ENCODE data around the gene STS.

DNA sequence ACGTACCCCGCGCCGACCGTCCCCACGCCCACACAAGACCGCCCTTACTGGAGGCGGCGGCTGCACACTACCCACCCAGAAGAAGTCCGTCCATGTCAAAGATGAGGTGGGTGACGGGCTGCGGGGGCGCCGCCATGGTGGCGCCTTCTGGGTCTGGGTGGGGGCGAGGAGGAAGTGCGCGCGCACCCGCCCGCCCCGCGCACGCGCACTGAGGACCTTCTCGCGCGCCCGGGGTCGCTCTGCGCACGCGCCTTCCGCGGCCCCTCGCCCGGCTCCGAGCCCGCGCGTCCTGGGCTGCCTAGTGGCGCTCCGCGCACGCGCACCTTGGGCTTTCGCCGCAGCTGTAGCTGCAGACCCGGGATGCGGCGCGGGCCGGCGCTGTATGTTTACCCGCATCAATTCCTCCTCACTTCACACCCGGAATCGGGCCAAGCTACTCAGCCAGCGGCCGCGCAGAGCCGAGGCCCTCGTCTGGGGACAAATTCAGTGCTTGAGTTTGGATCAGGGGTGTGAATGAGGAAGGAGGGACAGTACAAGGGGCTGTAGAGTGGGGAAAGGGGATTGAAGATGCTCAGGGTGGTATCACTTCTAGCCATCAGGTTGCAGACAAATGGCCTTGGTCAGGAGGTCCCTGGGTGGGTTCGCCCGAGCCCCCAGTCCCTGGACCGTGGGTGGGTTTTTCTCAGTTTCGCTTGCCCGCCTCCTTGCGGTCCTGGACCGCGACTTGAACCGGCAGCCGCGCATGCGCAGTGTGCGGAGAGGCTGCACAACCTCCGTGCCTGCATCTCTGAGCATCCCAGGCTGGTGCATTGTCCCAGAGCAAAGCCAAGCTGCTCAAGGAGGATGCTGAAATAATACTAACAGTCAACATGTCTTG, 704 bp downstream of the STS start, which contains the start of gene PUDP:
- TF ChIP-seq EGR1 (IDR thresholded peaks at IDR 0.05; ENCODE audit: borderline replicate concordance in 1 of 2, low read depth in 2 of 2, low read length in 2 of 2) (peak in 1 of 2 experiments; percentile 91; a peak in 2 of 3 replicates), CREM (IDR thresholded peaks at IDR 0.05; ENCODE audit: low read depth) (peak; percentile 43; the same call in 1 of the 2 replicates), YY1 (IDR thresholded peaks at IDR 0.05; ENCODE audit: low read depth, low read length) (peak; percentile 94), POLR2A (IDR thresholded peaks at IDR 0.05; ENCODE audit: low read depth, low read length) (peak; percentile 78), FOXK2 (IDR thresholded peaks at IDR 0.05) (no peak), DPF2 (IDR thresholded peaks at IDR 0.05) (peak; percentile 78), NRF1 (conservative IDR thresholded peaks at IDR 0.05; ENCODE audit: low read depth, low read length) (peak; percentile 95), EZH2 (IDR thresholded peaks at IDR 0.05; ENCODE audit: borderline replicate concordance, control insufficient read depth, low read depth, low read length) (no peak), FOS (IDR thresholded peaks at IDR 0.05; ENCODE audit: borderline replicate concordance, extremely low read depth, insufficient read length) (no peak)
- TF ChIP-seq, protein P1, sequence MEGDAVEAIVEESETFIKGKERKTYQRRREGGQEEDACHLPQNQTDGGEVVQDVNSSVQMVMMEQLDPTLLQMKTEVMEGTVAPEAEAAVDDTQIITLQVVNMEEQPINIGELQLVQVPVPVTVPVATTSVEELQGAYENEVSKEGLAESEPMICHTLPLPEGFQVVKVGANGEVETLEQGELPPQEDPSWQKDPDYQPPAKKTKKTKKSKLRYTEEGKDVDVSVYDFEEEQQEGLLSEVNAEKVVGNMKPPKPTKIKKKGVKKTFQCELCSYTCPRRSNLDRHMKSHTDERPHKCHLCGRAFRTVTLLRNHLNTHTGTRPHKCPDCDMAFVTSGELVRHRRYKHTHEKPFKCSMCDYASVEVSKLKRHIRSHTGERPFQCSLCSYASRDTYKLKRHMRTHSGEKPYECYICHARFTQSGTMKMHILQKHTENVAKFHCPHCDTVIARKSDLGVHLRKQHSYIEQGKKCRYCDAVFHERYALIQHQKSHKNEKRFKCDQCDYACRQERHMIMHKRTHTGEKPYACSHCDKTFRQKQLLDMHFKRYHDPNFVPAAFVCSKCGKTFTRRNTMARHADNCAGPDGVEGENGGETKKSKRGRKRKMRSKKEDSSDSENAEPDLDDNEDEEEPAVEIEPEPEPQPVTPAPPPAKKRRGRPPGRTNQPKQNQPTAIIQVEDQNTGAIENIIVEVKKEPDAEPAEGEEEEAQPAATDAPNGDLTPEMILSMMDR (IDR thresholded peaks at IDR 0.05 in 2 of 3, conservative IDR thresholded peaks at IDR 0.05 in 1 of 3; ENCODE audit: control insufficient read depth in 2 of 3, extremely low read depth in 1 of 3, insufficient read depth in 1 of 3, low read depth in 3 of 3, low read length in 3 of 3), result peak in 2 of 3 experiments; percentile 25; a peak in 3 of 6 replicates
- TF ChIP-seq, protein P2, sequence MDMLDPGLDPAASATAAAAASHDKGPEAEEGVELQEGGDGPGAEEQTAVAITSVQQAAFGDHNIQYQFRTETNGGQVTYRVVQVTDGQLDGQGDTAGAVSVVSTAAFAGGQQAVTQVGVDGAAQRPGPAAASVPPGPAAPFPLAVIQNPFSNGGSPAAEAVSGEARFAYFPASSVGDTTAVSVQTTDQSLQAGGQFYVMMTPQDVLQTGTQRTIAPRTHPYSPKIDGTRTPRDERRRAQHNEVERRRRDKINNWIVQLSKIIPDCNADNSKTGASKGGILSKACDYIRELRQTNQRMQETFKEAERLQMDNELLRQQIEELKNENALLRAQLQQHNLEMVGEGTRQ (IDR thresholded peaks at IDR 0.05; ENCODE audit: borderline replicate concordance, low read depth, low read length), result no peak
- TF ChIP-seq, protein P3, sequence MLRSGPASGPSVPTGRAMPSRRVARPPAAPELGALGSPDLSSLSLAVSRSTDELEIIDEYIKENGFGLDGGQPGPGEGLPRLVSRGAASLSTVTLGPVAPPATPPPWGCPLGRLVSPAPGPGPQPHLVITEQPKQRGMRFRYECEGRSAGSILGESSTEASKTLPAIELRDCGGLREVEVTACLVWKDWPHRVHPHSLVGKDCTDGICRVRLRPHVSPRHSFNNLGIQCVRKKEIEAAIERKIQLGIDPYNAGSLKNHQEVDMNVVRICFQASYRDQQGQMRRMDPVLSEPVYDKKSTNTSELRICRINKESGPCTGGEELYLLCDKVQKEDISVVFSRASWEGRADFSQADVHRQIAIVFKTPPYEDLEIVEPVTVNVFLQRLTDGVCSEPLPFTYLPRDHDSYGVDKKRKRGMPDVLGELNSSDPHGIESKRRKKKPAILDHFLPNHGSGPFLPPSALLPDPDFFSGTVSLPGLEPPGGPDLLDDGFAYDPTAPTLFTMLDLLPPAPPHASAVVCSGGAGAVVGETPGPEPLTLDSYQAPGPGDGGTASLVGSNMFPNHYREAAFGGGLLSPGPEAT (IDR thresholded peaks at IDR 0.05; ENCODE audit: low read depth), result peak; percentile 58; the same call in 1 of the 2 replicates
- TF ChIP-seq, protein P4, sequence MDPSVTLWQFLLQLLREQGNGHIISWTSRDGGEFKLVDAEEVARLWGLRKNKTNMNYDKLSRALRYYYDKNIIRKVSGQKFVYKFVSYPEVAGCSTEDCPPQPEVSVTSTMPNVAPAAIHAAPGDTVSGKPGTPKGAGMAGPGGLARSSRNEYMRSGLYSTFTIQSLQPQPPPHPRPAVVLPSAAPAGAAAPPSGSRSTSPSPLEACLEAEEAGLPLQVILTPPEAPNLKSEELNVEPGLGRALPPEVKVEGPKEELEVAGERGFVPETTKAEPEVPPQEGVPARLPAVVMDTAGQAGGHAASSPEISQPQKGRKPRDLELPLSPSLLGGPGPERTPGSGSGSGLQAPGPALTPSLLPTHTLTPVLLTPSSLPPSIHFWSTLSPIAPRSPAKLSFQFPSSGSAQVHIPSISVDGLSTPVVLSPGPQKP (IDR thresholded peaks at IDR 0.05; ENCODE audit: low read depth, low read length), result 0 out of 2 replicates have a peak, but pooled peaks have one; percentile 22

Data from GM12878 (cell line).